CD4-positive, alpha-beta memory T cell (primary cell): ENCODE measurements around the gene FBXL15. TPM values are rescaled to one million over a fixed set of nuclear protein-coding genes. Genes with fewer than 3 reads are reported as not detected.

Experiments
- CTCF ChIA-PET: fragments of 350-600 bp; sonication (Branson Sonifier 250); formaldehyde crosslinking; loops from one replicate; lab custom pipeline; 2021; ENCODE audit warnings: inconsistent platforms; ENCODE audit not compliant: partially characterized antibody; lab: Charles Lee
- POLR2A ChIA-PET: fragments of 350-600 bp; sonication (Branson Sonifier 250); formaldehyde crosslinking; loops from one replicate; lab custom pipeline; 2021; ENCODE audit not compliant: partially characterized antibody; lab: Charles Lee
- DNase-seq, 5 donors: peaks; one replicate each; pipeline versions ENCODE4 v3.0.0 to v3.0.0-alpha.2; 2020 to 2022; ENCODE audit warnings: mixed read lengths in 1 of 5
- H3K27ac ChIP-seq: one replicate; pipeline ENCODE4 v1.7.0; 2013; ENCODE audit warnings: low read depth, low read length
- H3K27me3 ChIP-seq: 2 replicates; pipeline ENCODE4 v1.7.0; 2013; ENCODE audit warnings: mild to moderate bottlenecking, low read length, moderate library complexity; ENCODE audit not compliant: insufficient read depth
- H3K36me3 ChIP-seq: 2 replicates; pipeline ENCODE4 v1.7.0; 2013; ENCODE audit warnings: mild to moderate bottlenecking, low read length, moderate library complexity; ENCODE audit not compliant: insufficient read depth
- H3K4me1 ChIP-seq: 2 replicates; pipeline ENCODE4 v1.7.0; 2013; ENCODE audit warnings: mild to moderate bottlenecking, low read length, moderate library complexity; ENCODE audit not compliant: insufficient read depth
- H3K4me3 ChIP-seq, 2 donors: one replicate each; pipeline ENCODE4 v1.7.0; 2013; ENCODE audit warnings: low read length in 2 of 2, mild to moderate bottlenecking in 1 of 2
- H3K9me3 ChIP-seq, 2 donors: one replicate each; pipeline ENCODE4 v1.7.0; 2013; ENCODE audit warnings: low read length in 2 of 2, control low read depth in 1 of 2; ENCODE audit not compliant: control insufficient read depth in 1 of 2
- H3K27ac Mint-ChIP-seq, 7 donors: one replicate each; pipeline ENCODE4 v1.8.0; 2020 to 2021; ENCODE audit warnings: mixed read lengths in 7 of 7, mild to moderate bottlenecking in 6 of 7, inconsistent platforms in 3 of 7, moderate library complexity in 3 of 7
- H3K27me3 Mint-ChIP-seq, 2 donors: one replicate each; pipeline ENCODE4 v1.8.0; 2020 to 2021; ENCODE audit warnings: mixed read lengths in 2 of 2
- H3K36me3 Mint-ChIP-seq, 2 donors: one replicate each; pipeline ENCODE4 v1.8.0; 2020 to 2021; ENCODE audit warnings: mixed read lengths in 2 of 2, inconsistent platforms in 1 of 2, mild to moderate bottlenecking in 1 of 2
- H3K4me1 Mint-ChIP-seq, 4 donors: one replicate each; pipeline ENCODE4 v1.8.0; 2020 to 2021; ENCODE audit warnings: mixed read lengths in 4 of 4, mild to moderate bottlenecking in 1 of 4
- H3K4me3 Mint-ChIP-seq, 8 donors: one replicate each; pipeline ENCODE4 v1.8.0; 2020 to 2021; ENCODE audit warnings: mixed read lengths in 8 of 8, mild to moderate bottlenecking in 7 of 8, moderate library complexity in 6 of 8, inconsistent platforms in 3 of 8
- H3K9me3 Mint-ChIP-seq, 8 donors: one replicate each; pipeline ENCODE4 v1.8.0; 2020 to 2021; ENCODE audit warnings: mixed read lengths in 8 of 8, mild to moderate bottlenecking in 5 of 8, inconsistent platforms in 3 of 8, moderate library complexity in 1 of 8
- intact Hi-C: fragments of 100-400 bp; cut with micrococcal nuclease; formaldehyde crosslinking; loops from one replicate; pipeline ENCODE4 v1.15.1; 2023
- polyA plus RNA-seq, 2 donors: library from polyadenylated mRNA; unstranded; fragments of 300-500 nt; fragmentation: Illumina TruSeq; gene quantifications; one replicate each; pipeline ENCODE4 v1.2.3, GENCODE V29; 2021
- total RNA-seq, 2 experiments: library from RNA; stranded (reverse); gene quantifications; one replicate each; pipeline ENCODE4 v1.2.3, GENCODE V29; 2021

FBXL15 gene
- total and polyA plus RNA-seq, 4 experiments from 2014 or later: 21.1 to 44.5 (median 25.8) TPM

- H3K4me1 ChIP-seq: peaks cover 62% of the 10 kb centered on the region
- H3K36me3 ChIP-seq: no peaks in the 10 kb centered on the region
- no peaks in the 10 kb centered on the region for H3K27me3 Mint-ChIP-seq
- peaks cover 0 to 13% of the 10 kb centered on the region in 2 donors for H3K36me3 Mint-ChIP-seq
- peak overlapping the region; percentile 79 for H3K27ac ChIP-seq
- peak overlapping the region; percentile 90 to 95 (median 94) for H3K4me3 Mint-ChIP-seq
- no peaks in the 10 kb centered on the region for H3K27me3 ChIP-seq
- H3K27ac Mint-ChIP-seq: peak overlapping the region; percentile 76 to 98 (median 97)
- intact Hi-C loops: loop anchor here (5.0 kb wide), 1 partner anchor 309 kb away; the partner anchor contains the start of gene WBP1L
- H3K9me3 Mint-ChIP-seq: peaks cover 0 to 2% (median 0%) of the 10 kb centered on the region in 8 donors
- ChIA-PET POLR2A (interaction anchor here (0.6 to 9.9 kb wide), 6 partner anchors 10 to 211 kb away, joined by 3 to 198 read pairs (median 18); partner anchors contain the start of genes C10orf95, FBXL15 and TRIM8), CTCF (interaction anchor here (1.1 to 5.9 kb wide), 6 partner anchors 11 to 302 kb away, joined by 3 to 42 read pairs (median 11); partner anchors contain the start of genes C10orf95, FBXL15 and PPRC1)
- no peak overlapping the region for H3K4me3 ChIP-seq
- H3K4me1 Mint-ChIP-seq: peaks cover 30 to 65% (median 47%) of the 10 kb centered on the region in 4 donors
- DNase-seq: no peak
- H3K9me3 ChIP-seq: no peaks in the 10 kb centered on the region
Observed at GRCh38 chr10:102433619-102434046, 13.0 kb downstream of the FBXL15 start.

- Mint-ChIP-seq H3K4me1 (peaks cover 30 to 65% (median 47%) of the 10 kb centered on the region in 4 donors), H3K4me3 (peak overlapping the region; percentile 58 to 94 (median 87)), H3K27ac (peak overlapping the region; percentile 87 to 98 (median 95)), H3K9me3 (peaks cover 0 to 2% (median 0%) of the 10 kb centered on the region in 8 donors), H3K36me3 (peaks cover 0 to 13% of the 10 kb centered on the region in 2 donors), H3K27me3 (no peaks in the 10 kb centered on the region)
- no peaks in the 10 kb centered on the region for H3K36me3 ChIP-seq
- peak overlapping the region in 1 of 2 donors; percentile 54 for H3K4me3 ChIP-seq
- peaks cover 62% of the 10 kb centered on the region for H3K4me1 ChIP-seq
- H3K9me3 ChIP-seq: no peaks in the 10 kb centered on the region
- POLR2A ChIA-PET: interaction anchor here (1.0 to 9.9 kb wide), 6 partner anchors 11 to 40 kb away, joined by 4 to 198 read pairs (median 23); partner anchors contain the start of genes C10orf95, FBXL15 and NFKB2
- no peak for DNase-seq
- peak overlapping the region; percentile 79 for H3K27ac ChIP-seq
- intact Hi-C loops: loop anchor here (5.0 kb wide), 1 partner anchor 308 kb away; the partner anchor contains the start of gene WBP1L
- CTCF ChIA-PET: interaction anchor here (1.3 to 5.9 kb wide), 6 partner anchors 12 to 44 kb away, joined by 4 to 42 read pairs (median 12); partner anchors contain the start of genes C10orf95 and FBXL15
- no peaks in the 10 kb centered on the region for H3K27me3 ChIP-seq
Observed at GRCh38 chr10:102434394-102435132, 13.9 kb downstream of the FBXL15 start.

DNA sequence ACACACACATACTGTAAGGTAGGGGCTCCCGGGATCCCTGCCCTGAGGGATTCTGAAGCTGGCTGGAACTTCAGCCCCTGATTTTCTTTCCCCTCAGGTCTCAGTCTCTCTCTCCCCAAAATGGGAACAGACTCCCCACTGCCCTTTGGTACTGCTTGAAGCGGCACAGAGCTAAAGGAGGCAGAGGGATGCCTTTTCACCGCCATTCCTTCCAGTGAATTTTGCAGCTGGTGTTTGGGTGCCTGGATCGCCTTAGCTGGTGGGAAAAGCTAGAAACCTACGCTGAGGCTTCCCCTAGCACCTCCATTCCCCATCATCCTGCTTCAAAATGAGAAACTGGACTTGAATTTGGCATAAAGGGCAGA is 14.5 kb downstream of the FBXL15 start:
- no peaks in the 10 kb centered on the region for H3K27me3 ChIP-seq
- intact Hi-C loops: no loop called here
- Mint-ChIP-seq H3K27ac (peak overlapping the region; percentile 87 to 98 (median 95)), H3K4me3 (peak overlapping the region; percentile 82 to 94 (median 87)), H3K36me3 (peaks cover 0 to 13% of the 10 kb centered on the region in 2 donors), H3K4me1 (peaks cover 30 to 65% (median 47%) of the 10 kb centered on the region in 4 donors), H3K9me3 (peaks cover 0 to 2% (median 0%) of the 10 kb centered on the region in 8 donors), H3K27me3 (no peaks in the 10 kb centered on the region)
- H3K4me1 ChIP-seq: peaks cover 62% of the 10 kb centered on the region
- peak overlapping the region; percentile 79 for H3K27ac ChIP-seq
- H3K4me3 ChIP-seq: peak overlapping the region in 1 of 2 donors; percentile 54
- no peak for DNase-seq
- CTCF ChIA-PET: interaction anchor here (1.1 to 5.9 kb wide), 5 partner anchors 13 to 44 kb away, joined by 3 to 42 read pairs (median 9); partner anchors contain the start of genes C10orf95 and FBXL15
- no peaks in the 10 kb centered on the region for H3K36me3 ChIP-seq
- POLR2A ChIA-PET: interaction anchor here (1.0 to 9.9 kb wide), 6 partner anchors 12 to 68 kb away, joined by 4 to 198 read pairs (median 12); partner anchors contain the start of genes ACTR1A, C10orf95, FBXL15 and NFKB2
- H3K9me3 ChIP-seq: no peaks in the 10 kb centered on the region

DNA sequence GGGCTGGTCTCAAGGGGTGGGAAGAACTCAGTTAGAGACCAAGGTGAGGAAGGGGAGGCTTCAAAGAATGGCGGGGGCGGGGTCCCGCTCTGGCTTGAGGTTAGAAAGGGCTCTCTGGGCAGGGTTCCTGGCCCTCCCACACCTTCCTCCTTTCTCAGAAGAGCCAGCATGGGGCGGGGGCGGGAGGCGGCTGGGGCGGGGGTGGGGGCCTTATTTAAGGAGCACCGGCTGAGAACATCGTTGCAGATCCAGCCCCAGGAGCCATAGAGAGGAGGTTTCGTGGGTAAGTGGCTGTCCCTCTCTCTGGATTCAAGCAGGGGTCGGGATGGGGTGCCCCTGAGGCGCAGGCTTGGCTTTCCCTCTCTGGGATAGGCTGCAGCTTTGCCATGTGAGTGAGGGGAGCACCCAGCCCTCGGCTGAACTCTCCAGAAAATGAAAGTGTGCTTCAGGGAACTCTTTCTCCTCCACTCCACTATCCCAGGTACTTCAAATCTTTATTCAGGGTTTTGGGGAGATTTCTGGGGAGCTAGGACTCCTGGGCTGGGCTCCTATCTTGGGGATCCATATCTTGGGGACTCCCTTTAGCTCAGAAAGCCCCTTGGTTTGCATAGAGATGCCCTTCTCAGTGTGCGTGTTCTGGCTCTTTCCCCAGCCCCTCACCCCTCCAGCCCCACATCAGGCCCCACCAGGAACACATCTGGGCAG is 15.0 kb downstream of the FBXL15 start:
- POLR2A ChIA-PET: interaction anchor here (0.8 to 9.9 kb wide), 10 partner anchors 12 to 209 kb away, joined by 3 to 198 read pairs (median 4); partner anchors contain the start of genes ACTR1A, C10orf95, FBXL15 and NFKB2
- DNase-seq: peak in 3 of 5 donors; percentile 15 to 54 (median 26)
- Mint-ChIP-seq H3K27ac (peak overlapping the region; percentile 87 to 98 (median 95)), H3K27me3 (no peaks in the 10 kb centered on the region), H3K36me3 (peaks cover 0 to 13% of the 10 kb centered on the region in 2 donors), H3K4me1 (peaks cover 30 to 65% (median 47%) of the 10 kb centered on the region in 4 donors), H3K9me3 (peaks cover 0 to 2% (median 0%) of the 10 kb centered on the region in 8 donors), H3K4me3 (peak overlapping the region; percentile 82 to 94 (median 87))
- CTCF ChIA-PET: interaction anchor here (0.8 to 5.9 kb wide), 6 partner anchors 13 to 43 kb away, joined by 3 to 42 read pairs (median 6); partner anchors contain the start of genes C10orf95 and FBXL15
- Histone ChIP-seq H3K4me1 (peaks cover 62% of the 10 kb centered on the region), H3K4me3 (peak overlapping the region; percentile 42 to 54), H3K36me3 (no peaks in the 10 kb centered on the region), H3K27me3 (no peaks in the 10 kb centered on the region), H3K27ac (peak overlapping the region; percentile 79), H3K9me3 (no peaks in the 10 kb centered on the region)
- intact Hi-C loops: loop anchor here (1.0 kb wide), 1 partner anchor 14 kb away; no protein-coding TSS in a partner anchor

- intact Hi-C loops: loop anchor here (1.0 kb wide), 1 partner anchor 13 kb away; no protein-coding TSS in a partner anchor
- H3K27me3 Mint-ChIP-seq: no peaks in the 10 kb centered on the region
- H3K9me3 Mint-ChIP-seq: peaks cover 0 to 2% (median 0%) of the 10 kb centered on the region in 8 donors
- no peak for DNase-seq
- Histone ChIP-seq H3K4me1 (peaks cover 62% of the 10 kb centered on the region), H3K4me3 (peak overlapping the region; percentile 42 to 54), H3K36me3 (no peaks in the 10 kb centered on the region), H3K27ac (peak overlapping the region; percentile 79), H3K9me3 (no peaks in the 10 kb centered on the region), H3K27me3 (no peaks in the 10 kb centered on the region)
- peak overlapping the region; percentile 82 to 94 (median 87) for H3K4me3 Mint-ChIP-seq
- ChIA-PET POLR2A (interaction anchor here (0.8 to 9.9 kb wide), 8 partner anchors 12 to 208 kb away, joined by 3 to 198 read pairs (median 4); partner anchors contain the start of genes ACTR1A, C10orf95, FBXL15 and NFKB2), CTCF (interaction anchor here (0.8 to 5.9 kb wide), 5 partner anchors 12 to 43 kb away, joined by 3 to 42 read pairs (median 9); partner anchors contain the start of genes C10orf95 and FBXL15)
- peaks cover 0 to 13% of the 10 kb centered on the region in 2 donors for H3K36me3 Mint-ChIP-seq
- peaks cover 30 to 65% (median 47%) of the 10 kb centered on the region in 4 donors for H3K4me1 Mint-ChIP-seq
- H3K27ac Mint-ChIP-seq: peak overlapping the region in 6 of 7 donors; percentile 37 to 98 (median 89)
Observed at GRCh38 chr10:102436312-102436711, 15.7 kb downstream of the FBXL15 start.

DNA sequence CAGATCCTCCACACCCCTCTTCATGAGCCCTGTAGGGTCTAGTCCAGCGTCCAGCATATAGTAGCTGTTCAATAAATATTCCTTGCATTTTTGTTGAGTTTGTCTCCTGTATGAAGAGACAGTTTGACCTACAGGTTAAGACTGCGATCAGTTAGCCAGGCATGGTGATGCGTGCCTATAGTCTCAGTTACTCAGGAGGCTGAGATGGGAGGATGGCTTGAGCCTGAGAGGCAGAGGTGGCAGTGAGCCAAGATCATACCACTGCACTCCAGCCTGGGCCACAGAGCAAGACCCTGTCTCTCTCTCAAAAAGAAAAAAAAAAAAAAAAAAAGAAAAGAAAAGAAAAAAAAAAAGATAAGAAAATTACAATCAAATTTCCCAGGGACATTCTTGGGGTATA is 16.9 kb downstream of the FBXL15 start:
- no peaks in the 10 kb centered on the region for H3K27me3 ChIP-seq
- no peaks in the 10 kb centered on the region for H3K9me3 ChIP-seq
- H3K27ac Mint-ChIP-seq: peak overlapping the region in 6 of 7 donors; percentile 56 to 98 (median 72)
- ChIA-PET POLR2A (interaction anchor here (9.9 kb wide), 1 partner anchor 11 kb away, joined by 186 read pairs; the partner anchor contains the start of gene C10orf95), CTCF (interaction anchor here (1.2 kb wide), 1 partner anchor 11 kb away, joined by 3 read pairs; no protein-coding TSS in a partner anchor)
- DNase-seq: no peak
- H3K4me1 Mint-ChIP-seq: peaks cover 26 to 58% (median 39%) of the 10 kb centered on the region in 4 donors
- peaks cover 52% of the 10 kb centered on the region for H3K4me1 ChIP-seq
- no peak overlapping the region for H3K27ac ChIP-seq
- peaks cover 0 to 6% of the 10 kb centered on the region in 2 donors for H3K36me3 Mint-ChIP-seq
- no peaks in the 10 kb centered on the region for H3K27me3 Mint-ChIP-seq
- no peaks in the 10 kb centered on the region for H3K36me3 ChIP-seq
- peaks cover 0 to 4% (median 0%) of the 10 kb centered on the region in 8 donors for H3K9me3 Mint-ChIP-seq
- no peak overlapping the region for H3K4me3 ChIP-seq
- H3K4me3 Mint-ChIP-seq: peak overlapping the region; percentile 5 to 82 (median 68)
- intact Hi-C loops: no loop called here
